SU-DHL-6 (cell line): ENCODE results near the gene HIVEP1.

Experiments used
- CTCF ChIP-seq: fragments of 200-600 bp; sonication (generic); IDR thresholded peaks from one replicate; pipeline ENCODE4 v1.5.1; 2017; ENCODE audit warnings: antibody characterized with exemption, mild to moderate bottlenecking, low read length, moderate library complexity; ENCODE audit not compliant: insufficient read depth, poor library complexity, severe bottlenecking
- EZH2phosphoT487 ChIP-seq: fragments of 200-600 bp; sonication (generic), shearing (Covaris generic); conservative IDR thresholded peaks from 2 replicates; pipeline ENCODE4 v1.6.1; 2018; ENCODE audit warnings: mild to moderate bottlenecking, antibody characterized with exemption, low read length, moderate library complexity, mixed read lengths

GRCh38 chr6:12065321-12066140 is 53.4 kb downstream of the HIVEP1 start:
- TF ChIP-seq CTCF (no peak), EZH2phosphoT487 (no peak)
